HEK293 (cell line): ENCODE results near the gene KCNMA1.

ENCODE experiments used
- CTCF ChIA-PET: fragments of 350-600 bp; formaldehyde crosslinking; extraction: SDS; loops from one replicate; lab custom pipeline; 2021; ENCODE audit warnings: antibody characterized with exemption; lab: Yijun Ruan, JAX
- POLR2A ChIA-PET: fragments of 300-600 bp; formaldehyde crosslinking; extraction: SDS; loops from one replicate; lab custom pipeline; 2020; ENCODE audit warnings: antibody characterized with exemption, inconsistent platforms; lab: Yijun Ruan, JAX
- H3K27ac ChIP-seq: fragments of 200-500 bp; sonication (Bioruptor generic); 2 replicates; pipeline ENCODE4 v1.5.1; 2014; ENCODE audit warnings: low read depth, low read length, control low read depth, inconsistent platforms; ENCODE audit errors: extremely low read depth
- H3K36me3 ChIP-seq, 2 experiments: fragments of 200-500 bp in 1 of 2; sonication (Bioruptor generic) in 1 of 2; 1 replicate in 1 of 2; 2 replicates in 1 of 2; pipeline ENCODE4 v1.5.1; 2014 to 2017; ENCODE audit warnings: inconsistent platforms in 2 of 2, low read length in 2 of 2; ENCODE audit not compliant: control insufficient read depth in 2 of 2, insufficient read depth in 1 of 2
- H3K4me1 ChIP-seq: fragments of 200-500 bp; sonication (Bioruptor generic); 2 replicates; pipeline ENCODE4 v1.5.1; 2014; ENCODE audit warnings: mild to moderate bottlenecking, low read length, inconsistent platforms; ENCODE audit not compliant: control insufficient read depth, insufficient read depth
- H3K4me3 ChIP-seq: 2 replicates; pipeline ENCODE4 v1.5.1; 2011; ENCODE audit warnings: low read depth, mild to moderate bottlenecking, control low read depth, low read length, moderate library complexity
- H3K9me3 ChIP-seq: fragments of 200-500 bp; sonication (Bioruptor generic); 2 replicates; pipeline ENCODE4 v1.5.1; 2014; ENCODE audit warnings: low read depth, low read length, inconsistent platforms; ENCODE audit not compliant: control insufficient read depth, insufficient read depth
- HOXC10 ChIP-seq: sonication (generic); formaldehyde crosslinking; IDR thresholded peaks from 2 replicates; pipeline ENCODE4 v1.8.1; 2023; ENCODE audit warnings: mild to moderate bottlenecking, missing genetic modification reagents
- KLF8 ChIP-seq: fragments of 450-650 bp; formaldehyde crosslinking; IDR thresholded peaks from 2 replicates; pipeline ENCODE4 v1.5.1; 2016; ENCODE audit warnings: missing biosample characterization, missing genetic modification characterization
- MZF1 ChIP-seq: fragments of 450-650 bp; formaldehyde crosslinking; IDR thresholded peaks from 2 replicates; pipeline ENCODE4 v1.5.1; 2017; ENCODE audit warnings: missing biosample characterization, missing genetic modification characterization, borderline replicate concordance
- SCRT1 ChIP-seq: fragments of 450-650 bp; formaldehyde crosslinking; IDR thresholded peaks from 2 replicates; pipeline ENCODE4 v1.5.1; 2016; ENCODE audit warnings: missing biosample characterization, missing genetic modification characterization, borderline replicate concordance
- SP2 ChIP-seq: fragments of 450-650 bp; formaldehyde crosslinking; IDR thresholded peaks from 2 replicates; pipeline ENCODE4 v1.5.1; 2016; ENCODE audit warnings: missing biosample characterization, missing genetic modification characterization
- WT1 ChIP-seq: fragments of 450-650 bp; formaldehyde crosslinking; IDR thresholded peaks from 2 replicates; pipeline ENCODE4 v1.5.1; 2016; ENCODE audit warnings: missing biosample characterization, missing genetic modification characterization
- ZBTB1 ChIP-seq: fragments of 450-650 bp; formaldehyde crosslinking; IDR thresholded peaks from 2 replicates; pipeline ENCODE4 v1.5.1; 2016; ENCODE audit warnings: missing biosample characterization, missing genetic modification characterization
- ZBTB20 ChIP-seq: fragments of 450-650 bp; formaldehyde crosslinking; IDR thresholded peaks from 2 replicates; pipeline ENCODE4 v1.5.1; 2016; ENCODE audit warnings: missing biosample characterization, missing genetic modification characterization
- ZNF138 ChIP-seq: fragments of 450-650 bp; formaldehyde crosslinking; IDR thresholded peaks from 2 replicates; pipeline ENCODE4 v1.5.1; 2016; ENCODE audit warnings: missing biosample characterization, missing genetic modification characterization, borderline replicate concordance
- ZNF184 ChIP-seq: fragments of 450-650 bp; IDR thresholded peaks from 2 replicates; pipeline ENCODE4 v1.5.1; 2018; ENCODE audit warnings: missing biosample characterization, mild to moderate bottlenecking, missing genetic modification characterization
- ZNF302 ChIP-seq: fragments of 450-650 bp; formaldehyde crosslinking; IDR thresholded peaks from 2 replicates; pipeline ENCODE4 v1.5.1; 2016; ENCODE audit warnings: missing biosample characterization, missing genetic modification characterization, low read depth
- ZNF335 ChIP-seq: fragments of 450-650 bp; formaldehyde crosslinking; conservative IDR thresholded peaks from 2 replicates; pipeline ENCODE4 v1.5.1; 2016; ENCODE audit warnings: missing biosample characterization, missing genetic modification characterization
- ZNF354C ChIP-seq: fragments of 450-650 bp; formaldehyde crosslinking; IDR thresholded peaks from 2 replicates; pipeline ENCODE4 v1.5.1; 2016; ENCODE audit warnings: missing biosample characterization, missing genetic modification characterization, low read depth, borderline replicate concordance
- ZNF366 ChIP-seq: fragments of 450-650 bp; formaldehyde crosslinking; conservative IDR thresholded peaks from 2 replicates; pipeline ENCODE4 v1.5.1; 2016; ENCODE audit warnings: missing biosample characterization, missing genetic modification characterization
- ZNF514 ChIP-seq: fragments of 450-650 bp; formaldehyde crosslinking; IDR thresholded peaks from 2 replicates; pipeline ENCODE4 v1.5.1; 2016; ENCODE audit warnings: missing biosample characterization, missing genetic modification characterization
- ZNF544 ChIP-seq: fragments of 450-650 bp; formaldehyde crosslinking; IDR thresholded peaks from 2 replicates; pipeline ENCODE4 v1.5.0; 2017; ENCODE audit warnings: missing biosample characterization, missing genetic modification characterization
- ZNF585B ChIP-seq: fragments of 450-650 bp; formaldehyde crosslinking; IDR thresholded peaks from 2 replicates; pipeline ENCODE4 v1.5.1; 2016; ENCODE audit warnings: missing biosample characterization, missing genetic modification characterization
- ZNF596 ChIP-seq: fragments of 450-650 bp; IDR thresholded peaks from 2 replicates; pipeline ENCODE4 v1.5.0; 2018; ENCODE audit warnings: missing biosample characterization, mild to moderate bottlenecking, missing genetic modification characterization, moderate library complexity
- ZNF76 ChIP-seq: fragments of 450-650 bp; formaldehyde crosslinking; IDR thresholded peaks from 2 replicates; pipeline ENCODE4; 2016; ENCODE audit warnings: low read depth, missing biosample characterization, missing genetic modification characterization, borderline replicate concordance
- ZNF837 ChIP-seq: fragments of 450-650 bp; formaldehyde crosslinking; IDR thresholded peaks from 2 replicates; pipeline ENCODE4 v1.5.1; 2016; ENCODE audit warnings: missing biosample characterization, missing genetic modification characterization
- ZXDB ChIP-seq: fragments of 450-650 bp; formaldehyde crosslinking; IDR thresholded peaks from 2 replicates; pipeline ENCODE4 v1.5.1; 2016; ENCODE audit warnings: missing biosample characterization, missing genetic modification characterization
- TF ChIP-seq, protein P1 (sequence below): fragments of 450-650 bp; formaldehyde crosslinking; IDR thresholded peaks from 2 replicates; pipeline ENCODE4 v1.5.1; 2016; ENCODE audit warnings: missing biosample characterization, missing genetic modification characterization, borderline replicate concordance
- TF ChIP-seq, protein P2 (sequence below): fragments of 450-650 bp; IDR thresholded peaks from 2 replicates; pipeline ENCODE4 v1.5.1; 2018; ENCODE audit warnings: missing biosample characterization, missing genetic modification characterization
- TF ChIP-seq, protein P3 (sequence below): fragments of 450-650 bp; formaldehyde crosslinking; IDR thresholded peaks from 2 replicates; pipeline ENCODE4 v1.5.0; 2017; ENCODE audit warnings: missing biosample characterization, missing genetic modification characterization, borderline replicate concordance
- TF ChIP-seq, protein P4 (sequence below): fragments of 450-650 bp; formaldehyde crosslinking; IDR thresholded peaks from 2 replicates; pipeline ENCODE4 v1.5.1; 2016; ENCODE audit warnings: missing biosample characterization, missing genetic modification characterization, borderline replicate concordance

Gene KCNMA1

DNA sequence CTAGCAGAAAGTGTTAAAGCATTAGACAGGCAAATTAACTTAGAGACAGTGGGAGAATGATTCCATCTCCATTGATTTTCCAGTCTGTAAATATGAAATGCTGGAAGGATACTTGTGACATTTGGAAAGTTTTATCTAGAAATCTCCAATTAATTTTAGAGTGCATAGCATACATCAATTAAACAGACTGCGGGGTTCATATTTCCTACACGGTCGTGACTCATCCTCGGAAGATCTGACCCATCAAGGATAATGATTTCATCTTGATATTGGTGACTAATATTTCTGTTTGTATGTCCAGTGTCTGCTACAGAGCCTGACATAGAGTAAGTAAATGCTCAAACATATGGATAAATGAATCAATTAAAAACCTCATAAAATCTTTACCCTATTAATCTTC is 474.9 kb downstream of the KCNMA1 start (continued):
- TF ChIP-seq ZNF138 (no peak), MZF1 (tag by site-specific recombination) (no peak), ZBTB20 (peak; percentile 39; the same call in 1 of the 2 replicates), ZNF302 (tag by site-specific recombination) (no peak), KLF8 (tag by site-specific recombination) (0 out of 2 replicates have a peak, but pooled peaks have one; percentile 22), ZNF76 (tag by site-specific recombination) (no peak), ZNF544 (tag by site-specific recombination) (no peak)

DNA sequence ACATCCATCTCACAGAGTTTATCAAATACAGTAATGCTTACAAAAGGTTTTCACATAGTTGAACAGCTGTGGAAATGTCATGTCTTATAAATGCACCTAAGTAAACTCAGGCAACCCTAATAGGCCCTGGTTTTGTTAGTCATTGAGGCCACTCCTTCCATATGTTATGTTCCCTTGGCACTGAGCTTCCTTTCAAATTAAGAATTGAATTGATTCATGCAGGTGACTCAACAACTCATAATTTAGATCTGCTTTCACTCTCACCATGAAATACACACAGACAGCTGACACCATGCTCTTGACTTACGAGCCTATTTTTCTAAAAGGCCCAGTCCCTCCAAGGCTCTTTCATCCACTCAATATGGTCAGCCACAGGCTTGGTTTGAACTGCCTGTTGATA is 476.9 kb downstream of the KCNMA1 start:
- 0 out of 2 replicates have a peak, but pooled peaks have one; percentile 23 for TF ChIP-seq ZNF335 (tag by site-specific recombination)
- TF ChIP-seq, protein P1, sequence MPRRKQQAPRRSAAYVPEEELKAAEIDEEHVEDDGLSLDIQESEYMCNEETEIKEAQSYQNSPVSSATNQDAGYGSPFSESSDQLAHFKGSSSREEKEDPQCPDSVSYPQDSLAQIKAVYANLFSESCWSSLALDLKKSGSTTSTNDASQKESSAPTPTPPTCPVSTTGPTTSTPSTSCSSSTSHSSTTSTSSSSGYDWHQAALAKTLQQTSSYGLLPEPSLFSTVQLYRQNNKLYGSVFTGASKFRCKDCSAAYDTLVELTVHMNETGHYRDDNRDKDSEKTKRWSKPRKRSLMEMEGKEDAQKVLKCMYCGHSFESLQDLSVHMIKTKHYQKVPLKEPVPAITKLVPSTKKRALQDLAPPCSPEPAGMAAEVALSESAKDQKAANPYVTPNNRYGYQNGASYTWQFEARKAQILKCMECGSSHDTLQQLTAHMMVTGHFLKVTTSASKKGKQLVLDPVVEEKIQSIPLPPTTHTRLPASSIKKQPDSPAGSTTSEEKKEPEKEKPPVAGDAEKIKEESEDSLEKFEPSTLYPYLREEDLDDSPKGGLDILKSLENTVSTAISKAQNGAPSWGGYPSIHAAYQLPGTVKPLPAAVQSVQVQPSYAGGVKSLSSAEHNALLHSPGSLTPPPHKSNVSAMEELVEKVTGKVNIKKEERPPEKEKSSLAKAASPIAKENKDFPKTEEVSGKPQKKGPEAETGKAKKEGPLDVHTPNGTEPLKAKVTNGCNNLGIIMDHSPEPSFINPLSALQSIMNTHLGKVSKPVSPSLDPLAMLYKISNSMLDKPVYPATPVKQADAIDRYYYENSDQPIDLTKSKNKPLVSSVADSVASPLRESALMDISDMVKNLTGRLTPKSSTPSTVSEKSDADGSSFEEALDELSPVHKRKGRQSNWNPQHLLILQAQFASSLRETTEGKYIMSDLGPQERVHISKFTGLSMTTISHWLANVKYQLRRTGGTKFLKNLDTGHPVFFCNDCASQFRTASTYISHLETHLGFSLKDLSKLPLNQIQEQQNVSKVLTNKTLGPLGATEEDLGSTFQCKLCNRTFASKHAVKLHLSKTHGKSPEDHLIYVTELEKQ (tag by site-specific recombination) = peak; percentile 25; the same call in 1 of the 2 replicates
- no peak for TF ChIP-seq ZNF596 (tag by site-specific recombination)
- TF ChIP-seq HOXC10 (CRISPR knock-in tag) = no peak
- no peak for TF ChIP-seq WT1
- TF ChIP-seq ZNF184 = peak; percentile 58; the same call in 1 of the 2 replicates
- no peak overlapping the region for H3K27ac ChIP-seq
- no peaks in the 10 kb centered on the region for H3K36me3 ChIP-seq
- POLR2A ChIA-PET = no interaction called here
- CTCF ChIA-PET = interaction anchor here (0.5 to 21.6 kb wide), 4 partner anchors 13 to 552 kb away, joined by 7 to 512 read pairs (median 34); partner anchors contain the start of gene KCNMA1
- H3K9me3 ChIP-seq = no peaks in the 10 kb centered on the region
- H3K4me1 ChIP-seq = peaks cover 4% of the 10 kb centered on the region; the same call in 1 of the 2 replicates
- no peak overlapping the region for H3K4me3 ChIP-seq

DNA sequence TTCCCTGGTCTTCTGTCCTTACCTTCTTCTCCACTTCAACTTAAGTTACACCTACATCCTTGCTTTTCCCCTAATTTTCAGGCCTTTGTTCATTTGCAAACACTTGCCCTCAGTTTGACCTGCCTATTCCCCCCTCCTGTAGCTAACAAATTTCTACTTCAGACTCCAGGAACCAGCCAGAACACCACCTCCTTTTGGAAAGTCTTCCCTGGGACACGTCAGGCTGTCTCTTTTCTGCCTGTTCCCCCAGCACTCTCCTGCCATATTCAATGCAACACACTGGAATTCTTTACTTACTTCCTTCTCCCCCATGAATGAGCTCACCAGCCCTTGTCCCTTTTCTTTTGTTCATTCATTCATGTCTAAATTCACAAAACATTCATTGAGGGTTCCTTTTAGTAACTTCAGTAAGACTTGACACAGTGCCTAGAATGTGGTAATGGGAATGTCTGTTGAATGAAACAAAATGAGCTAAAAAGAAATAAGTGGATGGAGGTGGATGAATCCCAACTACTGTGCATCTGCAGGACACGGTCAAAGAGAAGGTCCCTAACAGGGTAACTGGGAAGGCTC is 478.0 kb downstream of the KCNMA1 start:
- POLR2A ChIA-PET = no interaction called here
- Histone ChIP-seq H3K9me3 (no peaks in the 10 kb centered on the region), H3K4me1 (peaks cover 4% of the 10 kb centered on the region; the same call in 1 of the 2 replicates), H3K4me3 (no peak overlapping the region), H3K36me3 (no peaks in the 10 kb centered on the region), H3K27ac (no peak overlapping the region)
- CTCF ChIA-PET = interaction anchor here (0.9 to 21.6 kb wide), 3 partner anchors 14 to 560 kb away, joined by 3 to 512 read pairs (median 14); partner anchors contain the start of gene KCNMA1
- no peak for TF ChIP-seq ZXDB (tag by site-specific recombination)
- TF ChIP-seq ZNF366 = no peak
- TF ChIP-seq, protein P2, sequence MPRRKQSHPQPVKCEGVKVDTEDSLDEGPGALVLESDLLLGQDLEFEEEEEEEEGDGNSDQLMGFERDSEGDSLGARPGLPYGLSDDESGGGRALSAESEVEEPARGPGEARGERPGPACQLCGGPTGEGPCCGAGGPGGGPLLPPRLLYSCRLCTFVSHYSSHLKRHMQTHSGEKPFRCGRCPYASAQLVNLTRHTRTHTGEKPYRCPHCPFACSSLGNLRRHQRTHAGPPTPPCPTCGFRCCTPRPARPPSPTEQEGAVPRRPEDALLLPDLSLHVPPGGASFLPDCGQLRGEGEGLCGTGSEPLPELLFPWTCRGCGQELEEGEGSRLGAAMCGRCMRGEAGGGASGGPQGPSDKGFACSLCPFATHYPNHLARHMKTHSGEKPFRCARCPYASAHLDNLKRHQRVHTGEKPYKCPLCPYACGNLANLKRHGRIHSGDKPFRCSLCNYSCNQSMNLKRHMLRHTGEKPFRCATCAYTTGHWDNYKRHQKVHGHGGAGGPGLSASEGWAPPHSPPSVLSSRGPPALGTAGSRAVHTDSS (tag by site-specific recombination) = no peak
- no peak for TF ChIP-seq SCRT1 (tag by site-specific recombination)
- no peak for TF ChIP-seq ZBTB1
- TF ChIP-seq KLF8 (tag by site-specific recombination) = no peak
- no peak for TF ChIP-seq ZNF837
- TF ChIP-seq ZNF514 = no peak
- TF ChIP-seq SP2 (tag by site-specific recombination) = no peak
- no peak for TF ChIP-seq ZNF354C
- no peak for TF ChIP-seq ZNF585B
- TF ChIP-seq, protein P3, sequence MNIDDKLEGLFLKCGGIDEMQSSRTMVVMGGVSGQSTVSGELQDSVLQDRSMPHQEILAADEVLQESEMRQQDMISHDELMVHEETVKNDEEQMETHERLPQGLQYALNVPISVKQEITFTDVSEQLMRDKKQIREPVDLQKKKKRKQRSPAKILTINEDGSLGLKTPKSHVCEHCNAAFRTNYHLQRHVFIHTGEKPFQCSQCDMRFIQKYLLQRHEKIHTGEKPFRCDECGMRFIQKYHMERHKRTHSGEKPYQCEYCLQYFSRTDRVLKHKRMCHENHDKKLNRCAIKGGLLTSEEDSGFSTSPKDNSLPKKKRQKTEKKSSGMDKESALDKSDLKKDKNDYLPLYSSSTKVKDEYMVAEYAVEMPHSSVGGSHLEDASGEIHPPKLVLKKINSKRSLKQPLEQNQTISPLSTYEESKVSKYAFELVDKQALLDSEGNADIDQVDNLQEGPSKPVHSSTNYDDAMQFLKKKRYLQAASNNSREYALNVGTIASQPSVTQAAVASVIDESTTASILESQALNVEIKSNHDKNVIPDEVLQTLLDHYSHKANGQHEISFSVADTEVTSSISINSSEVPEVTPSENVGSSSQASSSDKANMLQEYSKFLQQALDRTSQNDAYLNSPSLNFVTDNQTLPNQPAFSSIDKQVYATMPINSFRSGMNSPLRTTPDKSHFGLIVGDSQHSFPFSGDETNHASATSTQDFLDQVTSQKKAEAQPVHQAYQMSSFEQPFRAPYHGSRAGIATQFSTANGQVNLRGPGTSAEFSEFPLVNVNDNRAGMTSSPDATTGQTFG = no peak
- TF ChIP-seq, protein P4, sequence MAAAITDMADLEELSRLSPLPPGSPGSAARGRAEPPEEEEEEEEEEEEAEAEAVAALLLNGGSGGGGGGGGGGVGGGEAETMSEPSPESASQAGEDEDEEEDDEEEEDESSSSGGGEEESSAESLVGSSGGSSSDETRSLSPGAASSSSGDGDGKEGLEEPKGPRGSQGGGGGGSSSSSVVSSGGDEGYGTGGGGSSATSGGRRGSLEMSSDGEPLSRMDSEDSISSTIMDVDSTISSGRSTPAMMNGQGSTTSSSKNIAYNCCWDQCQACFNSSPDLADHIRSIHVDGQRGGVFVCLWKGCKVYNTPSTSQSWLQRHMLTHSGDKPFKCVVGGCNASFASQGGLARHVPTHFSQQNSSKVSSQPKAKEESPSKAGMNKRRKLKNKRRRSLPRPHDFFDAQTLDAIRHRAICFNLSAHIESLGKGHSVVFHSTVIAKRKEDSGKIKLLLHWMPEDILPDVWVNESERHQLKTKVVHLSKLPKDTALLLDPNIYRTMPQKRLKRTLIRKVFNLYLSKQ (tag by site-specific recombination) = no peak
